ENCODE results near the gene MRPL37. TPM values are rescaled to one million over a fixed set of nuclear protein-coding genes. Genes with fewer than 3 reads are reported as not detected.

Gene MRPL37
- total and polyA plus RNA-seq, 2 of the 4 experiments (the other 2 are of a cell fraction), result 42.8 to 132 TPM

DNA sequence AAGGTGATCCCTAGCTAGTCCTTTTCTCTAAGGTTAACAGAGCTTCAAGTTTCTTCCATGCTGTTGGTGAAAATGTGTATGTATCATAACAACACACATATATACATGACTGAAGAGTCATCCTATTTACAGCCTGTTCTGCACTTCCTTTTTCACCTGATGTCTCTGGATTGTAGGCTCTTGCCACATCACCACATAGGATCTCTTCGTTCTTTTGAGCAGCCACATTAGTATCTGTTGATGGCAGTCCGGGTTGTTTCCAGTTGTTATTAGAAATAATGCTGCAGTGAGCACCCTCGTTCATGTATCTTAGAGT lies 19.7 kb downstream of the MRPL37 start:
- ChIA-PET POLR2A (ENCODE audit: unreplicated experiment) (no interaction called here), CTCF (interaction anchor here (1.5 to 1.6 kb wide), 2 partner anchors 115 to 359 kb away, joined by 3 to 4 read pairs; no protein-coding TSS in a partner anchor)
- H3K14ac ChIP-seq (replicated peaks; ENCODE audit: low read depth, low read length), result peak overlapping the region; percentile 40
- no peak overlapping the region for H2AK5ac ChIP-seq (ENCODE audit: low read depth, low read length)
- 0 out of 4 replicates have a peak overlapping the region, but pooled peaks of 1 of the 2 experiments have one; percentile 10 for H4K8ac ChIP-seq (ENCODE audit: low read depth in 2 of 2, low read length in 2 of 2)
- in situ Hi-C loops (cut with MboI; ENCODE audit: low sequenced_read_pairs) (loop anchor here (25.0 kb wide), 1 partner anchor 357 kb away; no protein-coding TSS in a partner anchor), dilution Hi-C loops (cut with HindIII; ENCODE audit: low sequenced_read_pairs, unreplicated experiment) (no loop called here), intact Hi-C loops (cut with micrococcal nuclease) (loop anchor here (10.0 kb wide), 1 partner anchor 185 kb away; the partner anchor contains the start of gene SSBP3)
- DNase-seq, result peak; percentile 40
- no peak overlapping the region for H4K91ac ChIP-seq (ENCODE audit: insufficient read depth, low read depth, low read length)
- peak overlapping the region; percentile 13; the same call in 1 of the 2 replicates for H3K4ac ChIP-seq (ENCODE audit: low read depth, low read length)
- H3K23ac ChIP-seq (ENCODE audit: low read depth, low read length), result 0 out of 2 replicates have a peak overlapping the region, but pooled peaks have one; percentile 3
- no peak overlapping the region for H3K18ac ChIP-seq (ENCODE audit: low read depth, low read length)
- peaks cover 25% of the 10 kb centered on the region for H3K9me1 ChIP-seq (ENCODE audit: insufficient read depth, low read length)
- H3K27ac ChIP-seq (ENCODE audit: insufficient read depth, low read length), result peak overlapping the region; percentile 9; the same call in 1 of the 2 replicates
- no peaks in the 10 kb centered on the region for H3K9me3 ChIP-seq (ENCODE audit: control insufficient read depth, insufficient read depth, low read length)
- no peak overlapping the region for H3K4me2 ChIP-seq (ENCODE audit: low read depth, low read length)
- peak; percentile 7; the same call in 1 of the 2 replicates for ATAC-seq (ENCODE audit: low read depth)
- no peak overlapping the region for H3K4me3 ChIP-seq (ENCODE audit: insufficient read depth, low read depth, low read length)
- H3K4me1 ChIP-seq (ENCODE audit: control insufficient read depth, insufficient read depth, low read length), result peaks cover 14% of the 10 kb centered on the region
- BruUV-seq (replicated peaks), result no TSS peak
- peaks cover 0 to 9% of the 10 kb centered on the region in 2 experiments; a peak in 2 of 4 replicates for H3K79me1 ChIP-seq (ENCODE audit: low read depth in 1 of 2, low read length in 2 of 2)
- no peaks in the 10 kb centered on the region for H3K27me3 ChIP-seq (ENCODE audit: control insufficient read depth, insufficient read depth, low read length)
- H2BK5ac ChIP-seq (ENCODE audit: low read depth, low read length, poor library complexity, severe bottlenecking), result no peak overlapping the region
- H2AK9ac ChIP-seq (replicated peaks; ENCODE audit: low read depth, low read length, poor library complexity), result no peak overlapping the region
- no CpG with 5 or more reads among the region's 3 CpGs for WGBS, 2 experiments (ENCODE audit: extremely low coverage in 2 of 2, insufficient read length in 1 of 2)
- H2AFZ ChIP-seq (replicated peaks; ENCODE audit: low read length, poor library complexity), result no peak overlapping the region
- no peak overlapping the region for H4K5ac ChIP-seq (ENCODE audit: low read depth, low read length)
- peaks cover 19% of the 10 kb centered on the region for H4K20me1 ChIP-seq (ENCODE audit: insufficient read depth, low read length)
- H2BK120ac ChIP-seq (ENCODE audit: low read depth, low read length), result no peak overlapping the region
- H2BK15ac ChIP-seq (ENCODE audit: low read depth, low read length), result no peak overlapping the region
- peaks cover 43% of the 10 kb centered on the region for H3K36me3 ChIP-seq (ENCODE audit: control insufficient read depth, insufficient read depth, low read length)
- no peak overlapping the region for H3K56ac ChIP-seq (ENCODE audit: extremely low read depth, insufficient read depth, low read length)
- TF ChIP-seq CEBPB (IDR thresholded peaks at IDR 0.05; ENCODE audit: low read depth, low read length), result peak; percentile 35; the same call in 1 of the 2 replicates
- no peak for TF ChIP-seq MAZ (IDR thresholded peaks at IDR 0.05; ENCODE audit: borderline replicate concordance, low read depth, low read length)
- no peak overlapping the region for H2BK20ac ChIP-seq (ENCODE audit: low read depth, low read length)
- H3K9ac ChIP-seq (ENCODE audit: low read depth, low read length), result no peak overlapping the region

Measured in IMR-90 (cell line).